Keratinocyte (primary cell): Measurements from ENCODE around the gene CDS2. TPM values are rescaled to one million over a fixed set of nuclear protein-coding genes. Genes with fewer than 3 reads are reported as not detected.

ENCODE experiments used
- DNase-seq: peaks from one replicate; pipeline ENCODE4 v3.0.0-alpha.2; 2011; ENCODE audit warnings: low read depth, missing footprints, low spot score
- FAIRE-seq: peaks from 2 replicates; lab custom pipeline; 2011; peaks lifted over from hg19 to GRCh38; lab: Jason Lieb, UNC
- H2AFZ ChIP-seq: 2 replicates; pipeline ENCODE4 v1.6.0; 2012; ENCODE audit warnings: low read length, control low read depth, inconsistent platforms; ENCODE audit not compliant: control insufficient read depth
- H3K27ac ChIP-seq: 2 replicates; pipeline ENCODE4 v1.5.1; 2011; ENCODE audit warnings: low read length; ENCODE audit not compliant: control insufficient read depth, insufficient read depth
- H3K27me3 ChIP-seq: 3 replicates; pipeline ENCODE4 v1.6.0; 2011; ENCODE audit warnings: low read length; ENCODE audit not compliant: control insufficient read depth, insufficient read depth; ENCODE audit errors: extremely low read depth
- H3K36me3 ChIP-seq, 2 experiments: 2 replicates in 1 of 2; 3 replicates in 1 of 2; pipeline ENCODE4 v1.5.1; 2011; ENCODE audit warnings: low read length in 2 of 2, mild to moderate bottlenecking in 1 of 2; ENCODE audit not compliant: control insufficient read depth in 2 of 2, insufficient read depth in 2 of 2; ENCODE audit errors: extremely low read depth in 1 of 2
- H3K4me1 ChIP-seq: 3 replicates; pipeline ENCODE4 v1.5.1; 2011; ENCODE audit warnings: low read length; ENCODE audit not compliant: control insufficient read depth, insufficient read depth; ENCODE audit errors: extremely low read depth
- H3K4me2 ChIP-seq: 3 replicates; pipeline ENCODE4 v1.6.0; 2011; ENCODE audit warnings: low read depth, low read length; ENCODE audit not compliant: control insufficient read depth, insufficient read depth; ENCODE audit errors: extremely low read depth
- H3K4me3 ChIP-seq, 3 experiments: fragments of 200-600 bp in 1 of 3; sonication (generic) in 1 of 3; 2 replicates in 2 of 3; 3 replicates in 1 of 3; pipeline ENCODE4 v1.5.1; 2011 to 2016; ENCODE audit warnings: low read length in 3 of 3, mild to moderate bottlenecking in 3 of 3, control low read depth in 2 of 3, inconsistent platforms in 1 of 3, low read depth in 1 of 3, mixed read lengths in 1 of 3, mixed run types in 1 of 3, moderate library complexity in 1 of 3; ENCODE audit not compliant: control insufficient read depth in 2 of 3, insufficient read depth in 2 of 3; ENCODE audit errors: extremely low read depth in 1 of 3
- H3K79me2 ChIP-seq: 2 replicates; pipeline ENCODE4 v1.6.0; 2012; ENCODE audit warnings: low read length; ENCODE audit not compliant: control insufficient read depth, insufficient read depth
- H3K9ac ChIP-seq: 3 replicates; pipeline ENCODE4 v1.6.0; 2011; ENCODE audit warnings: low read length; ENCODE audit not compliant: control insufficient read depth, insufficient read depth; ENCODE audit errors: extremely low read depth
- H3K9me1 ChIP-seq: 3 replicates; pipeline ENCODE4 v1.6.0; 2011; ENCODE audit warnings: low read length; ENCODE audit not compliant: control insufficient read depth, insufficient read depth; ENCODE audit errors: extremely low read depth
- H3K9me3 ChIP-seq: 2 replicates; pipeline ENCODE4 v1.5.1; 2012; ENCODE audit warnings: low read depth, low read length; ENCODE audit not compliant: control insufficient read depth
- H4K20me1 ChIP-seq: 3 replicates; pipeline ENCODE4 v1.6.0; 2011; ENCODE audit warnings: low read length; ENCODE audit not compliant: control insufficient read depth, insufficient read depth; ENCODE audit errors: extremely low read depth
- EZH2 ChIP-seq: IDR thresholded peaks from one replicate; pipeline ENCODE4 v1.6.1; 2012; ENCODE audit warnings: inconsistent platforms, mild to moderate bottlenecking, low read length, moderate library complexity
- dilution Hi-C: fragments of 300-500 bp; cut with MboI; formaldehyde crosslinking; loops from one replicate; pipeline ENCODE4 v1.7.0; 2020; ENCODE audit warnings: low sequenced_read_pairs; ENCODE audit not compliant: extremely low pct_ligation_motif_present
- polyA plus RNA-seq, 5 experiments: library from polyadenylated mRNA; depleted of rRNA in 3 of 5; stranded (reverse) in 3 of 5; stranded (forward) in 1 of 5; unstranded in 1 of 5; fragments of >200 nt; gene quantifications; 1 replicate in 1 of 5; 2 replicates in 3 of 5; 3 replicates in 1 of 5; pipeline versions ENCODE4 v1.2.1 to v1.2.3, GENCODE V29; 2011 to 2012; ENCODE audit warnings: missing spikeins in 2 of 5, low read depth in 1 of 5, low replicate concordance in 1 of 5
- TF ChIP-seq, protein P1 (sequence below), 3 experiments: IDR thresholded peaks in 1 of 3; conservative IDR thresholded peaks in 1 of 3; optimal IDR thresholded peaks in 1 of 3; 2 replicates in 2 of 3; 3 replicates in 1 of 3; pipeline versions ENCODE3 to v1.5.1; 2011; ENCODE audit warnings: low read length in 3 of 3, mild to moderate bottlenecking in 3 of 3, moderate library complexity in 2 of 3, control low read depth in 1 of 3, inconsistent platforms in 1 of 3; ENCODE audit not compliant: insufficient read depth in 2 of 3; ENCODE audit errors: extremely low read depth in 1 of 3

Gene CDS2
- polyA plus RNA-seq, 1 donor (not counting 4 experiments of a cell fraction or from before 2014, with no cell fraction given), result 67.1 TPM

DNA sequence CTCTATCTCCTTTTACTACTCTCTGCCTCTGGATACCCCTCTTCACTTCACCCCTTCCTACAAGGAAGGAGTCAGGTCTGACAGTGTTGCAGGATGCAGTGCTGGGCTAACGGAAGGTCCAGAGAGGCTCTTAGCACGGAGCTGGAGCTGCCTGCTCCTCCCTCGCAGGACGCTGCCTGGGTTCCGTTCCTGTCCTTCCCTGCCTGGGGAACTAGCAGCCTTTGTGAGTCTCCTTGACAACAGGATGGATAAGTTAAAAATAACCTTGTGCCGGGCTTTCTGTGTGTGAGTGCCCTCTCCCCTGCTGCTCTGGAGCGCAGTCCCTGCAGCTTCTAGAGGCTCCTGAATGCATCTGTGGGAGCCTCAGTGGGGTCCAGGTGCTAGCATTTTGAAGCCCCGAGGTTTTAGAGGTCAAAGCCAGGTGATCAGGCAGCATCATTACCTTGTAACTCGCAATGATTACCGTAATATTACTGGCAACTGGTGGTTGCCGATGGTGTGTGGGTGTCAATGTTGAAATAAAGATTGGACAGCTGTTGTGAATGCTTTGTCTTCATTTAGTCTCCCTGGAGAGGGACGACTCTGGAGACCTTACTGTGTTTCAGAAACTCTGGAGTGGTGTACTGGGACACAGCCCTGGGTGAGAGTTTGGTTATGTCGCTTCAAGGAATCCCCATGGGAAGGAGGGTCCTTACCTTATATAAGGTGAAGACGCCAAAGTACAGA lies 44.4 kb downstream of the CDS2 start:
- dilution Hi-C loops, result no loop called here
- Histone ChIP-seq H3K27me3 (no peaks in the 10 kb centered on the region), H3K9ac (no peak overlapping the region), H3K9me3 (no peaks in the 10 kb centered on the region), H3K4me3 (no peak overlapping the region), H4K20me1 (no peaks in the 10 kb centered on the region), H3K36me3 (peaks cover 7 to 8% of the 10 kb centered on the region in 2 experiments), H3K27ac (no peak overlapping the region), H3K79me2 (peaks cover 31% of the 10 kb centered on the region), H2AFZ (no peak overlapping the region), H3K4me1 (peaks cover 12% of the 10 kb centered on the region), H3K4me2 (no peak overlapping the region), H3K9me1 (peaks cover 4% of the 10 kb centered on the region)
- DNase-seq, result no peak
- no peak for FAIRE-seq
- TF ChIP-seq EZH2, result no peak
- TF ChIP-seq, protein P1, sequence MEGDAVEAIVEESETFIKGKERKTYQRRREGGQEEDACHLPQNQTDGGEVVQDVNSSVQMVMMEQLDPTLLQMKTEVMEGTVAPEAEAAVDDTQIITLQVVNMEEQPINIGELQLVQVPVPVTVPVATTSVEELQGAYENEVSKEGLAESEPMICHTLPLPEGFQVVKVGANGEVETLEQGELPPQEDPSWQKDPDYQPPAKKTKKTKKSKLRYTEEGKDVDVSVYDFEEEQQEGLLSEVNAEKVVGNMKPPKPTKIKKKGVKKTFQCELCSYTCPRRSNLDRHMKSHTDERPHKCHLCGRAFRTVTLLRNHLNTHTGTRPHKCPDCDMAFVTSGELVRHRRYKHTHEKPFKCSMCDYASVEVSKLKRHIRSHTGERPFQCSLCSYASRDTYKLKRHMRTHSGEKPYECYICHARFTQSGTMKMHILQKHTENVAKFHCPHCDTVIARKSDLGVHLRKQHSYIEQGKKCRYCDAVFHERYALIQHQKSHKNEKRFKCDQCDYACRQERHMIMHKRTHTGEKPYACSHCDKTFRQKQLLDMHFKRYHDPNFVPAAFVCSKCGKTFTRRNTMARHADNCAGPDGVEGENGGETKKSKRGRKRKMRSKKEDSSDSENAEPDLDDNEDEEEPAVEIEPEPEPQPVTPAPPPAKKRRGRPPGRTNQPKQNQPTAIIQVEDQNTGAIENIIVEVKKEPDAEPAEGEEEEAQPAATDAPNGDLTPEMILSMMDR (optimal IDR thresholded peaks at IDR 0.05 in 1 of 3, IDR thresholded peaks at IDR 0.05 in 1 of 3, conservative IDR thresholded peaks at IDR 0.05 in 1 of 3; ENCODE audit: extremely low read depth in 1 of 3, insufficient read depth in 2 of 3, low read length in 3 of 3), result no peak

- no peaks in the 10 kb centered on the region for H4K20me1 ChIP-seq
- DNase-seq (no peak), FAIRE-seq (no peak)
- H3K9me1 ChIP-seq, result peaks cover 4% of the 10 kb centered on the region
- no peak overlapping the region for H3K9ac ChIP-seq
- H2AFZ ChIP-seq, result no peak overlapping the region
- H3K79me2 ChIP-seq, result peaks cover 31% of the 10 kb centered on the region
- H3K4me2 ChIP-seq, result no peak overlapping the region
- H3K4me3 ChIP-seq, result no peak overlapping the region
- no peaks in the 10 kb centered on the region for H3K27me3 ChIP-seq
- H3K4me1 ChIP-seq, result peaks cover 12% of the 10 kb centered on the region
- no peak overlapping the region for H3K27ac ChIP-seq
- TF ChIP-seq, protein P1 (optimal IDR thresholded peaks at IDR 0.05 in 1 of 3, IDR thresholded peaks at IDR 0.05 in 1 of 3, conservative IDR thresholded peaks at IDR 0.05 in 1 of 3; ENCODE audit: extremely low read depth in 1 of 3, insufficient read depth in 2 of 3, low read length in 3 of 3), result no peak
- no peak for TF ChIP-seq EZH2
- H3K36me3 ChIP-seq, result peaks cover 8% of the 10 kb centered on the region in 2 experiments
- no peaks in the 10 kb centered on the region for H3K9me3 ChIP-seq
- dilution Hi-C loops, result no loop called here
Observed at GRCh38 chr20:5171790-5172164, 45.0 kb downstream of the CDS2 start.
